Epithelial cell of esophagus (primary cell): ENCODE results near the gene KRTAP5-3.

Experiments used
- DNase-seq: peaks from one replicate; pipeline ENCODE4 v3.0.0; 2010; ENCODE audit warnings: low read depth
- H3K4me3 ChIP-seq: 2 replicates; pipeline ENCODE4 v1.5.1; 2011; ENCODE audit warnings: mild to moderate bottlenecking, low read length, control low read depth
- TF ChIP-seq, protein P1 (sequence below): IDR thresholded peaks from 2 replicates; pipeline ENCODE4 v1.5.1; 2011; ENCODE audit warnings: low read depth, mild to moderate bottlenecking, low read length, control low read depth, inconsistent platforms; ENCODE audit not compliant: insufficient read depth; ENCODE audit errors: missing control alignments

Gene KRTAP5-3

GRCh38 chr11:1557904-1558774, 50.1 kb downstream of the KRTAP5-3 start:
- DNase-seq, result peak; percentile 47
- TF ChIP-seq, protein P1, sequence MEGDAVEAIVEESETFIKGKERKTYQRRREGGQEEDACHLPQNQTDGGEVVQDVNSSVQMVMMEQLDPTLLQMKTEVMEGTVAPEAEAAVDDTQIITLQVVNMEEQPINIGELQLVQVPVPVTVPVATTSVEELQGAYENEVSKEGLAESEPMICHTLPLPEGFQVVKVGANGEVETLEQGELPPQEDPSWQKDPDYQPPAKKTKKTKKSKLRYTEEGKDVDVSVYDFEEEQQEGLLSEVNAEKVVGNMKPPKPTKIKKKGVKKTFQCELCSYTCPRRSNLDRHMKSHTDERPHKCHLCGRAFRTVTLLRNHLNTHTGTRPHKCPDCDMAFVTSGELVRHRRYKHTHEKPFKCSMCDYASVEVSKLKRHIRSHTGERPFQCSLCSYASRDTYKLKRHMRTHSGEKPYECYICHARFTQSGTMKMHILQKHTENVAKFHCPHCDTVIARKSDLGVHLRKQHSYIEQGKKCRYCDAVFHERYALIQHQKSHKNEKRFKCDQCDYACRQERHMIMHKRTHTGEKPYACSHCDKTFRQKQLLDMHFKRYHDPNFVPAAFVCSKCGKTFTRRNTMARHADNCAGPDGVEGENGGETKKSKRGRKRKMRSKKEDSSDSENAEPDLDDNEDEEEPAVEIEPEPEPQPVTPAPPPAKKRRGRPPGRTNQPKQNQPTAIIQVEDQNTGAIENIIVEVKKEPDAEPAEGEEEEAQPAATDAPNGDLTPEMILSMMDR, result no peak
- no peak overlapping the region for H3K4me3 ChIP-seq
